Brain pericyte (primary cell): ENCODE measurements around the gene PPARA.

Experiments used
- DNase-seq: peaks from one replicate; pipeline ENCODE4 v3.0.0-alpha.2; 2012; ENCODE audit warnings: low read depth, low spot score

PPARA gene

GRCh38 chr22:46272762-46273431, 122.6 kb downstream of the PPARA start:
- no peak for DNase-seq

- DNase-seq, result no peak
Observed at GRCh38 chr22:46273432-46274148, 123.3 kb downstream of the PPARA start.

- no peak for DNase-seq
Observed at GRCh38 chr22:46274381-46274780, 124.1 kb downstream of the PPARA start.

GRCh38 chr22:46275455-46276122, 125.3 kb downstream of the PPARA start:
- no peak for DNase-seq

- DNase-seq, result no peak
Observed at GRCh38 chr22:46276563-46276962, 126.2 kb downstream of the PPARA start.

GRCh38 chr22:46278656-46279645, 128.6 kb downstream of the PPARA start:
- DNase-seq, result no peak

GRCh38 chr22:46280063-46280817, 129.9 kb downstream of the PPARA start:
- DNase-seq, result no peak

- DNase-seq, result no peak
Observed at GRCh38 chr22:46280999-46281623, 130.8 kb downstream of the PPARA start.

- DNase-seq, result no peak
Observed at GRCh38 chr22:46281866-46282678, 131.7 kb downstream of the PPARA start.

GRCh38 chr22:46286006-46286405, 135.7 kb downstream of the PPARA start:
- DNase-seq, result no peak

GRCh38 chr22:46286941-46287872, 136.9 kb downstream of the PPARA start:
- no peak for DNase-seq

- no peak for DNase-seq
Observed at GRCh38 chr22:46287873-46288751, 137.8 kb downstream of the PPARA start.

- DNase-seq, result no peak
Observed at GRCh38 chr22:46288846-46289243, 138.5 kb downstream of the PPARA start.

GRCh38 chr22:46289244-46289891, 139.0 kb downstream of the PPARA start:
- no peak for DNase-seq

- DNase-seq, result no peak
Observed at GRCh38 chr22:46290121-46290842, 140.0 kb downstream of the PPARA start.
